ENCODE measurements around the gene PCDH9. TPM values are rescaled to one million over a fixed set of nuclear protein-coding genes. Genes with fewer than 3 reads are reported as not detected.

Gene PCDH9
- total and polyA plus RNA-seq, 10 of the 15 experiments (the other 5 are each of a cell fraction or from before 2014, with no cell fraction given): 0.02 to 2.3 (median 0.05) TPM; not detected in 1

GRCh38 chr13:66967811-66968597 lies 262.1 kb downstream of the PCDH9 start (continued):
- TF ChIP-seq ZSCAN29 (IDR thresholded peaks at IDR 0.05) (no peak), IRF5 (IDR thresholded peaks at IDR 0.05; ENCODE audit: borderline replicate concordance) (no peak), PKNOX1 (IDR thresholded peaks at IDR 0.05) (no peak)

GRCh38 chr13:66965181-66965580 lies 265.0 kb downstream of the PCDH9 start:
- no peak for FAIRE-seq
- Histone ChIP-seq H4K20me1 (ENCODE audit: control insufficient read depth, insufficient read depth) (no peaks in the 10 kb centered on the region), H2AFZ (ENCODE audit: control insufficient read depth, low read depth, low read length) (no peak overlapping the region), H3K36me3 (ENCODE audit: control insufficient read depth in 2 of 2, insufficient read depth in 2 of 2, low read length in 1 of 2) (no peaks in the 10 kb centered on the region), H3K4me1 (ENCODE audit: control insufficient read depth, insufficient read depth, low read length) (no peaks in the 10 kb centered on the region), H3K79me2 (ENCODE audit: control insufficient read depth, insufficient read depth, low read length) (no peaks in the 10 kb centered on the region), H3K4me3 (no peak overlapping the region), H3K27ac (ENCODE audit: control insufficient read depth, insufficient read depth) (no peak overlapping the region), H3K9ac (ENCODE audit: control insufficient read depth, insufficient read depth, low read length) (no peak overlapping the region), H3K4me2 (ENCODE audit: control insufficient read depth, insufficient read depth) (no peak overlapping the region), H3K27me3 (replicated peaks in 1 of 2; ENCODE audit: control insufficient read depth in 2 of 2, insufficient read depth in 2 of 2, low read length in 1 of 2) (no peaks in the 10 kb centered on the region), H3K9me3 (replicated peaks; ENCODE audit: control insufficient read depth, insufficient read depth, low read length) (no peaks in the 10 kb centered on the region)
- ChIA-PET SMC1A (ENCODE audit: uncharacterized antibody, unreplicated experiment) (interaction anchor here (1.3 to 1.5 kb wide), 2 partner anchors 124 to 143 kb away, joined by 3 read pairs; no protein-coding TSS in a partner anchor), RAD21 (ENCODE audit: unreplicated experiment) (interaction anchor here (1.3 kb wide), 1 partner anchor 15 kb away, joined by 3 read pairs; no protein-coding TSS in a partner anchor), POLR2A (no interaction called here), CTCF (interaction anchor here (2.5 kb wide), 1 partner anchor 28 kb away, joined by 8 read pairs; no protein-coding TSS in a partner anchor)
- no peak for DNase-seq (ENCODE audit: low read depth, low spot score)
- TF ChIP-seq RELB (IDR thresholded peaks at IDR 0.05; ENCODE audit: low read depth) (no peak), ZNF24 (IDR thresholded peaks at IDR 0.05) (no peak), SIX5 (IDR thresholded peaks at IDR 0.05; ENCODE audit: low read depth, low read length, severe bottlenecking) (no peak), CREM (IDR thresholded peaks at IDR 0.05; ENCODE audit: low read depth) (no peak), NFIC (IDR thresholded peaks at IDR 0.05; ENCODE audit: low read depth, low read length) (no peak), DPF2 (IDR thresholded peaks at IDR 0.05) (no peak), BHLHE40 (IDR thresholded peaks at IDR 0.05; ENCODE audit: borderline replicate concordance in 1 of 2, low read depth in 2 of 2, low read length in 1 of 2) (no peak), MYB (IDR thresholded peaks at IDR 0.05; ENCODE audit: borderline replicate concordance, low read depth, low read length) (no peak), CBX5 (IDR thresholded peaks at IDR 0.05; ENCODE audit: low read depth) (no peak), STAT1 (conservative IDR thresholded peaks at IDR 0.05) (no peak)
- in situ Hi-C loops (cut with MboI): no loop called here
- intact Hi-C loops (cut with micrococcal nuclease; ENCODE audit: unreplicated experiment): no loop called here
- no peak for ATAC-seq
- BruUV-seq (replicated peaks): no TSS peak
- WGBS (ENCODE audit: insufficient coverage, insufficient replicate concordance, low lambda C conversion rate, missing lambda C conversion rate): no CpG with 5 or more reads among the region's 1 CpG
